Eye (tissue), 1 donor: ENCODE data around the gene GLT6D1.

ENCODE experiments used
- DNase-seq: peaks from one replicate; pipeline ENCODE4 v3.0.0-alpha.2; 2015

The GLT6D1 gene

GRCh38 chr9:135582966-135583687 lies 56.2 kb downstream of the GLT6D1 start:
- no peak for DNase-seq

DNA sequence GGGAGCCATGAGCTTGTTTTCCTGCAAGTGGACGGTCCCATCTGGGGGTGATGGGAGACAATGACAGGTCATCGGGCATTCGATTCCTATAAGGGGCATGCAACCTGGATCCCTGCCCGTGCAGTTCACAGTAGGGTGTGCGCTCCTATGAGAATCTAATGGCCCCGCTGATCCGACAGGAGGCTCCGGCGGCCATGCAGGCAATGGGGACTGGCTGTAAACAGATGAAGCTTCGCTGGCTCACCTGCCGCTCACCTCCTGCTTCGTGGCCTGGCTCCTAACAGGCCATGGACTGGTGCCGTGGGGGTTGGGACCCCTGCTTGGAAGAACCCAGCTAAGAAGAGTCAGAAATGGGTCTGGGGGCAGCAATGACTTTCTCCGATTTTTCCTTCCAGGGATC lies 56.8 kb downstream of the GLT6D1 start:
- no peak for DNase-seq

DNA sequence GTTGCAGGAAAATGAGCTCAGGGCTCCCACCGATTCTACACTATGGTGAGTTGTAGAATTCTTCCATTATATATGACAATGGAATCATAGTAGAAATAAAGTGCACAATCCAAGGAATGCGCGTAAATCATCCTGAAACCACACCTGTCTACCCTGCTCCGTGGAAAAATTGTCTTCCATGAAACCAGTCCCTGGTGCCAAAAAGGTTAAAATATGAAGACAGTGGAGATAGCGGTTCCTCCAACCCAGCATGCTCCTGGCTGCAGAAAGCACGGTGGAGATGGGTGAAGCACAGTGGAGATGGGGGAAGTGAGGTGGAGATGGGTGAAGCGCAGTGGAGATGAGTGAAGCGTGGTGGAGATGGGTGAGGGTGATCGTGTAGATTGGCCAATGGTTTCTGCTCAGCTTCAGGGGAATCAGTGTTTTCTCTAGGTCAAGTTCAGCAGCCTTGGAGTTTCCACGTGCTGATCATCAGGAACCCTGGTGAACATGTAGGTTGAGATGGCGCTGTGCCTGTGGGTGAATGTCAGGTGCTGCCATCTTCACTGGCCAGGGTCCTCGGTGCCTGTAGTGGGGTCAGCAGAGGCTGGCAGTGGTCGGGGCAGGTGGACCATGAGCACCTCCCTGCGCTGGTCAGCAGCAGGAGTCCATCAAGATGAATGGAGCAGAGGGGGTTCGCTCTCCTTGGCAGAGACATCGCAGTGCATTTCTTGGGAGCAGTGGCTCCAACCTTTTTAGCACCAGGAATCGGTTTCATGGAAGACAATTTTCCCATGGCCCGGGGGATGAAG lies 57.5 kb downstream of the GLT6D1 start:
- DNase-seq: no peak

DNA sequence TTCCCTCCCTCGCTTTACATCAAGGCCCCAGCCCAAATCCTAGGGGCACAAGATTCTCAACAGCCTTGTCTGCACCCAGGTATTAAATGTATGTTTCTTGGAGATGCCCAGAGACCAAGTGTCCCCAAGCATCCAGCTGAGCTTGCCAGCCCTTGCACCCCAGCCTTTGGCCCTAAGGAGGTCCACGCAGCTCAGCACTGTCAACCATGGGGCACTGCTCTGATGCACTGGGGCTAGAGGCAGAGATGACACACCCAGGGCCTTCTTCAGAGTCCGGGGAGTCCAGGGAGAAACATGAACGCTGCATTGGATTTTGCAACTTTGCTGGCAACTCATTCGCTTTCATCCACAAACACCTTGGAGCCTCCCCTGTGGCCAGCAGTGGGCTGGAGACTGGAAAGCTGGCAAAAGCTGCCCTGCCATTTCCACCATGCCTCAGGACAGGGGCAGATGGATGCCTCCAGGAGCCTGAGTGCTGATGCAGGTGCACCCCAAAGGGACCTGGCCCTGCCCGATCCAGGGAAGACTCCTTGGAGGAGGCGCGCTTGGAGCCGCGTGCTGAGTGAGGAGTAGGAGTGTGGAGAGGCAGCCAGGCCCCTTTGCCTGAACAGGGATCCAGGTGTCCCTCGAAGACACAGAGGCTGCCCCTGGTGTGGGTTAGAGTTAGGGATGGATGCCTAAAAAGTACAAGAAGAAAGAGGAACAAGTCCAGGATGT lies 58.5 kb downstream of the GLT6D1 start:
- no peak for DNase-seq

DNA sequence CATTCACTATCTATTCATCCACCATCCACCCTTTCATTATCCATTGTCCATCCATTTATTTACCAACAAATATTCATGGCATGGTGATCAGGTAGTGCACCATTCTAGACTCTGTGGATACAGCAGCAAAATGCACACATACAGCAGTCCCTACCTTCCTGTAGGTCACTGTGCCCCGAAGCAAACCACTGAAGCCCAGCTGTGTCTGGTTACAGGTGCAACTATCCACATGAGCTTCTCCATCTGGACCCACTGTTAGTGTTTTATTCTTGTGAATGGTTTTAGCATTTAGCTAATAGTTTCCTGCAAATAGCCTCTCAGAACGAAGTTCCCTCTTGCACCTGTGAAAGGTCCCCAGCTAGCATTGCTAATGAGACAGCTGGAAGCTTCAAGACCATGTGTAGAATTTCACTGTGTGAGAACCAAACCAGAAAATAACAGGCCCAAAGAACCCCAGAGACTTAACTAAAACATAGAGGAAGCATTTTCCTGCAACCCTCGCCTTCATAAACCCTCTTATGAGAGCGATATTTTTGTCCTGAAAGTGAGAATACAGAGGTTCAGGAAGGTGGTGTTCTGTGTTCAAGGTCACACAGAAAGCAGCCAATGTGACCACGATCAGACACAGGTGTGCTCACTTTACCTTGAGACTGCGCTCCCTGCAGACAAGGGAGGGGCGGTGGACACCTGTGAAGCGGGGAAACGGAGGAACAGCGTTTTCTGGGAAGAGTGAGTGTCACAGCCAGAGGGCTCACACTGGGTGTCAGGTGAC lies 59.3 kb downstream of the GLT6D1 start:
- no peak for DNase-seq

DNA sequence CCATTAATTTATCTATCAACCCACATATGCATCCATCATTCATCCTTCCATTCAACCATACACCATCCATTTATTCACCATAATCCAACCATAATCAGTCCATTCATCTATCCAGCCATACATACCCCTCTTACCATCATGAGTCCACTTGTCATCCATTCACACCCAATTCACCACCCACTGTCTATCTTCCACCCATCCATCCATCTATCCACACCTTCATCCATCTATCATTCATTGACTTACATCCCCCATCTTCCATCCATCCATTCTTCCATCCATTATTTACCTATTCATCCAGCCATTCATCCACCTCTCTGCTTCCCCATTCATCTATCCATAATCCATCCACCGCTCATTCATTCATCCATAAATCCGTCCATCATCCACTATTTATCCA lies 60.0 kb downstream of the GLT6D1 start:
- no peak for DNase-seq

- DNase-seq: no peak
Measured at GRCh38 chr9:135577256-135577655, 62.1 kb downstream of the GLT6D1 start.

- DNase-seq: no peak
Measured at GRCh38 chr9:135575995-135576631, 63.2 kb downstream of the GLT6D1 start.

DNA sequence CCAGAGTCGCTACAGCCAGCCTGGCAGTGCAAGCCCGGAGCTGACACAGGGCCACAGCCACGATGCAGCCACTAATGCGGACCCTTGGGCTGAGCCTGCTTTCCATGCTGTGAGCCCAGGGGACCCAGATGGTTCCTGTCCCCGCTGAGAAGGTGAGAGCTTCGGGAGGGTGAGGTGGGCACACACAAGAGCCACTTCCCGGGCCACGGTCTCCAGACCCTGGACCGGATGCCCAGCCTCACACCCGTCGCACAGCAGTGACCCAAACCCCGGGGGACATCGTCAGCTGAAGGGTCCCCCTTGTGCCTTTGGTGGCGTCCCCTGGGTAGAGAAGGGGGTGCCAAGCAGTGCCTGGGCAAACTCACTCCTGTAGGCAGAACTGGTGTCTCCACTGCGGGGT lies 64.4 kb downstream of the GLT6D1 start:
- no peak for DNase-seq

GRCh38 chr9:135574331-135574730 lies 65.0 kb downstream of the GLT6D1 start:
- no peak for DNase-seq
